Kidney epithelial cell (primary cell): ENCODE data around the gene CROT. TPM values are rescaled to one million over a fixed set of nuclear protein-coding genes. Genes with fewer than 3 reads are reported as not detected.

Source experiments
- DNase-seq: peaks from one replicate; pipeline ENCODE4 v3.0.0-alpha.2; 2010; ENCODE audit warnings: low read depth
- H3K27me3 ChIP-seq: 2 replicates; pipeline ENCODE4 v1.6.0; 2011; ENCODE audit warnings: low read length; ENCODE audit not compliant: control insufficient read depth, insufficient read depth
- H3K36me3 ChIP-seq: 2 replicates; pipeline ENCODE4 v1.5.1; 2011; ENCODE audit warnings: low read length; ENCODE audit not compliant: control insufficient read depth, insufficient read depth
- H3K4me3 ChIP-seq: 2 replicates; pipeline ENCODE4 v1.5.1; 2011; ENCODE audit warnings: low read depth, mild to moderate bottlenecking, control low read depth, low read length
- total RNA-seq: library from RNA; depleted of rRNA; stranded (reverse); fragments of >200 nt; gene quantifications from 2 replicates; pipeline ENCODE4 v1.2.3, GENCODE V29; 2015
- TF ChIP-seq, protein P1 (sequence below): IDR thresholded peaks from 2 replicates; pipeline ENCODE4 v1.5.1; 2011; ENCODE audit warnings: mild to moderate bottlenecking, moderate library complexity, low read length, control low read depth, inconsistent platforms; ENCODE audit not compliant: insufficient read depth, poor library complexity, severe bottlenecking

The CROT gene
- total RNA-seq, 1 donor from 2014 or later: 5.7 TPM

GRCh38 chr7:87347207-87347606 is 1.7 kb downstream of the CROT start:
- Histone ChIP-seq H3K4me3 (no peak overlapping the region), H3K36me3 (no peaks in the 10 kb centered on the region), H3K27me3 (no peaks in the 10 kb centered on the region)
- no peak for DNase-seq
- TF ChIP-seq, protein P1, sequence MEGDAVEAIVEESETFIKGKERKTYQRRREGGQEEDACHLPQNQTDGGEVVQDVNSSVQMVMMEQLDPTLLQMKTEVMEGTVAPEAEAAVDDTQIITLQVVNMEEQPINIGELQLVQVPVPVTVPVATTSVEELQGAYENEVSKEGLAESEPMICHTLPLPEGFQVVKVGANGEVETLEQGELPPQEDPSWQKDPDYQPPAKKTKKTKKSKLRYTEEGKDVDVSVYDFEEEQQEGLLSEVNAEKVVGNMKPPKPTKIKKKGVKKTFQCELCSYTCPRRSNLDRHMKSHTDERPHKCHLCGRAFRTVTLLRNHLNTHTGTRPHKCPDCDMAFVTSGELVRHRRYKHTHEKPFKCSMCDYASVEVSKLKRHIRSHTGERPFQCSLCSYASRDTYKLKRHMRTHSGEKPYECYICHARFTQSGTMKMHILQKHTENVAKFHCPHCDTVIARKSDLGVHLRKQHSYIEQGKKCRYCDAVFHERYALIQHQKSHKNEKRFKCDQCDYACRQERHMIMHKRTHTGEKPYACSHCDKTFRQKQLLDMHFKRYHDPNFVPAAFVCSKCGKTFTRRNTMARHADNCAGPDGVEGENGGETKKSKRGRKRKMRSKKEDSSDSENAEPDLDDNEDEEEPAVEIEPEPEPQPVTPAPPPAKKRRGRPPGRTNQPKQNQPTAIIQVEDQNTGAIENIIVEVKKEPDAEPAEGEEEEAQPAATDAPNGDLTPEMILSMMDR: no peak

GRCh38 chr7:87347664-87348063 is 2.2 kb downstream of the CROT start:
- TF ChIP-seq, protein P1: no peak
- no peak overlapping the region for H3K4me3 ChIP-seq
- no peak for DNase-seq
- H3K36me3 ChIP-seq: no peaks in the 10 kb centered on the region
- H3K27me3 ChIP-seq: no peaks in the 10 kb centered on the region

GRCh38 chr7:87354749-87355148 is 9.3 kb downstream of the CROT start:
- Histone ChIP-seq H3K27me3 (no peaks in the 10 kb centered on the region), H3K4me3 (no peak overlapping the region), H3K36me3 (no peaks in the 10 kb centered on the region)
- TF ChIP-seq, protein P1: no peak
- DNase-seq: no peak

DNA sequence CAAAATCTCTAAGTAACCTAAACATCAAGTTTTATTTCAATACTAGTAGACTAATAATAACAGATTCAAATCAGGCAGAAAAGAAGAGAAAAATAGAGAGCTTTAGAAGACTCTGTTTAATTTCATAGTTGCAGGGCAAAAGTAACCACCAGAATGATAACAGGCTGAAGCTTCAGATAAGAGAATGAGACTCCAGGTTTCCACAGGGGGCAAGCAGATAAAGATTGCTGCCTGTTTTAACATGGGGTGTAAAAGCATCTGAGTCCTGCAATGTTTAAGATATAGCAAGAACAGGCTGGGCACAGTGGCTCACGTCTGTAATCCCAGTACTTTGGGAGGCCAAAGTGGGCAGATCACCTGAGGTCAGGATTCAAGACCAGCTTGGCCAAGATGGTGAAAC is 11.0 kb downstream of the CROT start:
- H3K27me3 ChIP-seq: no peaks in the 10 kb centered on the region
- TF ChIP-seq, protein P1: no peak
- no peak overlapping the region for H3K4me3 ChIP-seq
- H3K36me3 ChIP-seq: no peaks in the 10 kb centered on the region
- no peak for DNase-seq

DNA sequence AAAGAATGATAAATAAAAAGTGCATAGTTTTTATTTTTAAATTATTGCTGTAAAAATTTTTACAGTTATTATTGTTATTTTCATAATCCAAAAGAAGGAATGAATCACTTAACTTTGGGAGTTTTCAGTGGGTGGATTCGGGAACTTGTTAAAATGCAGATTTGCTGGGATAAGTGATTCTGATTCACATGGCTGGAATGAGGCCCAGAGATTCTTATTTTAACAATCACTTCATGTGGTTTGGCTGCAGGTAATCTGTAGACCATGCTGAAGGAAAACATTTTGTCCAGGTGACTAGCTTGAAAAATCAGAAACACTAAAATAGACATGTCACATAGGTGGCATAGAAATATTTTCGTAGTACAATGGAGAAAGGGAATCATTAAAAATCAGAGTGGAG is 13.9 kb downstream of the CROT start:
- Histone ChIP-seq H3K36me3 (no peaks in the 10 kb centered on the region), H3K27me3 (no peaks in the 10 kb centered on the region), H3K4me3 (no peak overlapping the region)
- TF ChIP-seq, protein P1: no peak
- DNase-seq: peak; percentile 54

- TF ChIP-seq, protein P1: no peak
- DNase-seq: no peak
- Histone ChIP-seq H3K36me3 (no peaks in the 10 kb centered on the region), H3K27me3 (no peaks in the 10 kb centered on the region), H3K4me3 (no peak overlapping the region)
Observed at GRCh38 chr7:87361320-87361719, 15.9 kb downstream of the CROT start.
